T-cell (primary cell): ENCODE results near the gene SURF4. TPM values are rescaled to one million over a fixed set of nuclear protein-coding genes. Genes with fewer than 3 reads are reported as not detected.

Experiments used
- ATAC-seq, 4 experiments: fragments of 200-7000 bp in 3 of 4; fragments of 150-1000 bp in 1 of 4; cut with Tn5 transposase; replicated peaks in 1 of 4; 1 replicate in 3 of 4; 2 replicates in 1 of 4; pipeline ENCODE4 v1.10.0; 2021; ENCODE audit warnings: moderate library complexity in 3 of 4, mild to moderate bottlenecking in 2 of 4, moderate number of reproducible peaks in 1 of 4
- CTCF ChIA-PET, 2 donors: fragments of 300-600 bp; sonication (Branson Sonifier 250); formaldehyde crosslinking; loops; one replicate each; lab custom pipeline; 2022; ENCODE audit warnings: antibody characterized with exemption in 2 of 2; lab: Charles Lee
- POLR2A ChIA-PET, 2 donors: fragments of 300-600 bp; sonication (Branson Sonifier 250); formaldehyde crosslinking; loops; one replicate each; lab custom pipeline; 2022; ENCODE audit warnings: antibody characterized with exemption in 2 of 2; lab: Charles Lee
- DNase-seq, 35 experiments: peaks; one replicate each; pipeline versions ENCODE4 v3.0.0 to v3.0.0-alpha.2; 2013 to 2023
- H3K27ac ChIP-seq: one replicate; pipeline ENCODE4 v1.5.1; 2013; ENCODE audit warnings: low read length
- H3K27me3 ChIP-seq, 2 experiments: replicated peaks in 1 of 2; 1 replicate in 1 of 2; 2 replicates in 1 of 2; pipeline versions ENCODE4 v1.6.1 to v1.7.0; 2013; ENCODE audit warnings: low read length in 1 of 2, mixed read lengths in 1 of 2; ENCODE audit not compliant: control insufficient read depth in 2 of 2, insufficient read depth in 2 of 2; ENCODE audit errors: extremely low read depth in 1 of 2
- H3K36me3 ChIP-seq, 2 donors: 1 replicate in 1 of 2; 2 replicates in 1 of 2; pipeline versions ENCODE4 v1.6.1 to v1.7.0; 2013; ENCODE audit warnings: low read length in 1 of 2; ENCODE audit not compliant: control insufficient read depth in 2 of 2, insufficient read depth in 1 of 2; ENCODE audit errors: extremely low read depth in 1 of 2
- H3K4me1 ChIP-seq, 2 experiments: 1 replicate in 1 of 2; 2 replicates in 1 of 2; pipeline versions ENCODE4 v1.6.1 to v1.7.0; 2013; ENCODE audit warnings: low read length in 2 of 2, mixed read lengths in 1 of 2; ENCODE audit not compliant: insufficient read depth in 2 of 2, control insufficient read depth in 1 of 2; ENCODE audit errors: extremely low read depth in 1 of 2
- H3K4me3 ChIP-seq, 2 donors: 1 replicate in 1 of 2; 2 replicates in 1 of 2; pipeline versions ENCODE4 v1.5.1 to v1.7.0; 2013; ENCODE audit warnings: mild to moderate bottlenecking in 2 of 2, low read length in 1 of 2, moderate library complexity in 1 of 2; ENCODE audit not compliant: control insufficient read depth in 1 of 2; ENCODE audit errors: extremely low read depth in 1 of 2
- H3K9me3 ChIP-seq: 2 replicates; pipeline ENCODE4 v1.7.0; 2013
- H3K27ac Mint-ChIP-seq, 2 donors: one replicate each; pipeline ENCODE4 v1.8.0; 2020 to 2021; ENCODE audit warnings: mild to moderate bottlenecking in 2 of 2, mixed read lengths in 2 of 2
- H3K27me3 Mint-ChIP-seq, 2 donors: one replicate each; pipeline ENCODE4 v1.8.0; 2021 to 2022; ENCODE audit warnings: mixed read lengths in 2 of 2
- H3K36me3 Mint-ChIP-seq: one replicate; pipeline ENCODE4 v1.8.0; 2021; ENCODE audit warnings: mixed read lengths
- H3K4me1 Mint-ChIP-seq, 3 donors: one replicate each; pipeline ENCODE4 v1.8.0; 2020 to 2022; ENCODE audit warnings: mixed read lengths in 3 of 3, mild to moderate bottlenecking in 1 of 3
- H3K4me3 Mint-ChIP-seq, 3 donors: one replicate each; pipeline ENCODE4 v1.8.0; 2020 to 2022; ENCODE audit warnings: mild to moderate bottlenecking in 3 of 3, mixed read lengths in 3 of 3, moderate library complexity in 3 of 3
- H3K9me3 Mint-ChIP-seq, 3 donors: one replicate each; pipeline ENCODE4 v1.8.0; 2020 to 2022; ENCODE audit warnings: mixed read lengths in 3 of 3
- WGBS: methylation state at CpG from one replicate; pipeline ENCODE4 v1.1.5; 2013; ENCODE audit warnings: missing lambda C conversion rate; ENCODE audit not compliant: insufficient coverage; 5-methylcytosine and 5-hydroxymethylcytosine counted together
- total RNA-seq, 35 experiments: library from RNA in 6 of 35; stranded (reverse) in 6 of 35; fragments of 120-200 nt in 1 of 35; gene quantifications; one replicate each; pipeline versions ENCODE4 v1.2.1 to v1.2.4 and lab custom pipeline; 2013 to 2026

The SURF4 gene
- total RNA-seq, 5 donors from 2014 or later (not counting 1 experiment from before 2014, with no cell fraction given), result 73.5 to 114 (median 107) TPM

DNA sequence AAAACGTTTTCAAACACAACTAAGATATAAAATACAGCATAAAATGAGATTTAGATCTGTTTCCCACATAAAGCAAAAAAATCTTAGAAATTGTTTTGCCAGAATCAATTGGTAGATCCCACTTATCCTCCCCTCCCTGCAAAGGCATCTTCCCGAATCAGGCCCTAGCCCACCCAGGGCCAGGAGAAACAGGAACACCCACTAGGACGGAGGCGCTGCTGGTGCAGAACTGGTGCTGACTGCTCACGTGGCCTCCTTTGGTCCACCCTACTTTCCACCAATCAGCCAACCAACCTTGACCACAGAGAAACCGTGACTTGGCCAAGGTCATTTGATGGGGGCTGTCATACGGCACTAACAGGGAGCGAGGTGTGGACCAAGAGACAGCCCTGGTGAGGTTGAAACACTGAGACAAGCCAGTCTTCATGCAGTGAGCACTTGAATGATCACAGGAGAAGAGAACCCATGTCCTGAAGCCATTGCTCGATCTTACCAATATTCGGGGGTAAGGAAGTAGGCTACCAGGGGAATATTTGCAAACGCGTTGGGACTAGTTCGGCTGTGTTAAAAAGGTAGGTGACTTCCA is 14.3 kb downstream of the SURF4 start:
- peaks cover 32% of the 10 kb centered on the region for H3K36me3 Mint-ChIP-seq
- Histone ChIP-seq H3K36me3 (peaks cover 29 to 84% of the 10 kb centered on the region in 2 donors), H3K9me3 (no peaks in the 10 kb centered on the region), H3K27me3 (no peaks in the 10 kb centered on the region), H3K27ac (no peak overlapping the region), H3K4me1 (peaks cover 5 to 42% of the 10 kb centered on the region in 2 experiments), H3K4me3 (no peak overlapping the region)
- H3K27ac Mint-ChIP-seq, result no peak overlapping the region
- H3K27me3 Mint-ChIP-seq, result no peaks in the 10 kb centered on the region
- CTCF ChIA-PET, result no interaction called here
- no peak overlapping the region for H3K4me3 Mint-ChIP-seq
- POLR2A ChIA-PET, result no interaction called here
- no peaks in the 10 kb centered on the region for H3K9me3 Mint-ChIP-seq
- DNase-seq, result no peak
- no peak for ATAC-seq
- WGBS, result 95% methylated on average over 8 of the region's 13 CpGs
- H3K4me1 Mint-ChIP-seq, result peaks cover 24 to 43% (median 35%) of the 10 kb centered on the region in 3 donors

DNA sequence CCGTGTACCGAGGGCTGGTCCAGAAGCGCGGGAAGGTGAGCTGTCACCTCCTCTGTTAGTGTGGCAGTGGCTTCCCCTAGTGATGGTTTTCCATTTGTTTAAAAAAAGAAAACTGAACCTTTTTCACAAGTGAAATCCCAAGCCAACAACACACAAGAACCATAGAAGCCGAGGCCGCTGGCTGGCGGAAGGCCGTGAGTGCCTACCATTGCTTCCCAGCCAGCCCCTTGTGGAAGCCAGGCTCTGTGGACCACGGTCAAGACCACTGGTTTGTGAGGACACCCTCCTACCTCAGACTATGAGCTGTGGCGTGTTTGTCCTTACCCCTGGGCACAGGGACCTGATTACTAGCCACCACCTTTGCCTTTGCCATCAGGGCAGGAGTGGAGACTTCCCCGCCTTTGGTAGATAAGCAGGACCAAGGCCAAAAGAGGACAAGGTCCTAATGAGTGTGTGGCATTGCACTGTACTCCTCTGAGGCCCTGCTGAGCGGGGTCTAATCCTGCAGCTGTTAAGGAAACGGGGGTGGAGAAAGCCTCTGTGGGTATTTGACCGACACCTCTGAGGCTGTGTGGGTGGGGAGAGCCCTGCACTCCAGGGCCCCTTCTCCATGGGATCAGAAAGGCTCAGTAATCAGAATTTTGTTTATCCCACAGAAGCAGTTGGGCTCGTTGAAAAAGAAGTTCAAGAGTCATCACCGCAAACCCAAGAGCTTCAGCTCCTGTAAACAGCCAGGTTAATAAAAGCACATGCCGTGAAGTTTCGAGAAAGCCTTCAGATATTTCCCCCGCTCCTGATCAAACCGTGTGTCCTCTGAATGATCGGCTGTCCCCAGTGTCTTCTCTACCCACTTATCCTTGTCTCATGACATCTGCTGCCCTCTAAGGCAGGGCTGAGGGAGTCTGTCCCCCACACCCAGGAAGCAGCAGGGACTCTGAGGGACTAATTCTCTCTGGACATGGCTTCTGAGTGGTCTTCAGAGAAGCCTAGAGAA is 15.2 kb downstream of the SURF4 start:
- H3K4me3 ChIP-seq, result no peak overlapping the region
- ChIA-PET CTCF (interaction anchor here in 1 of 2 donors (0.7 to 0.9 kb wide), 3 partner anchors 10 to 82 kb away, joined by 3 to 4 read pairs (median 3); no protein-coding TSS in a partner anchor), POLR2A (interaction anchor here in 1 of 2 donors (0.6 kb wide), 1 partner anchor 69 kb away, joined by 3 read pairs; no protein-coding TSS in a partner anchor)
- H3K27me3 ChIP-seq, result no peaks in the 10 kb centered on the region
- Mint-ChIP-seq H3K27ac (peak overlapping the region; percentile 44 to 48), H3K27me3 (no peaks in the 10 kb centered on the region), H3K9me3 (no peaks in the 10 kb centered on the region), H3K36me3 (peaks cover 28% of the 10 kb centered on the region), H3K4me3 (no peak overlapping the region), H3K4me1 (peaks cover 24 to 37% (median 30%) of the 10 kb centered on the region in 3 donors)
- ATAC-seq (no peak), DNase-seq (no peak)
- H3K36me3 ChIP-seq, result peaks cover 21 to 75% of the 10 kb centered on the region in 2 donors
- H3K9me3 ChIP-seq, result no peaks in the 10 kb centered on the region
- H3K4me1 ChIP-seq, result peaks cover 8 to 45% of the 10 kb centered on the region in 2 experiments
- no peak overlapping the region for H3K27ac ChIP-seq
- WGBS, result 70% methylated on average over 16 of the region's 21 CpGs

GRCh38 chr9:133359399-133360175 is 16.3 kb downstream of the SURF4 start:
- WGBS, result 87% methylated on average over 14 of the region's 20 CpGs
- no peak overlapping the region for H3K27ac ChIP-seq

DNA sequence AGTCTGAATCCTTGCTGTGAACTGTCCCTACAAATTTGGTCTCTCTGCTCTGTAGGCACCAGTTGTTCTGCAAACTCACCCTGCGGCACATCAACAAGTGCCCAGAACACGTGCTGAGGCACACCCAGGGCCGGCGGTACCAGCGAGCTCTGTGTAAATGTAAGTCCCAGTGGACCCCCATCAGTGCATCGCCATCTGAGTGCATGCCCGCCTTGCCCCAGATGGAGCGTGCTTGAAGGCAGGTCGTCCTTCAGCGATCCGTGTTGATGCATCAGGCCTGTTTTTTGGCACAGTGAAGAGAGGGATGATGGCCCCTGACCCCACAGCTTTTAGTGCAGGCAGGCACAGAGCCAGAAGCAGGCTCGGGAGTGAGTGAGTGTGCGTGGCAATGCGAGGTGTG is 18.2 kb downstream of the SURF4 start:
- no peak overlapping the region for H3K4me3 ChIP-seq
- no peak overlapping the region for H3K27ac ChIP-seq

More at GRCh38 chr9:133359399-133360175, 16.3 kb downstream of the SURF4 start:
- Mint-ChIP-seq H3K27me3 (no peaks in the 10 kb centered on the region), H3K4me1 (peaks cover 24 to 42% (median 34%) of the 10 kb centered on the region in 3 donors), H3K4me3 (peak overlapping the region in 1 of 3 donors; percentile 49), H3K36me3 (peaks cover 27% of the 10 kb centered on the region), H3K27ac (peak overlapping the region in 1 of 2 donors; percentile 58), H3K9me3 (no peaks in the 10 kb centered on the region)
- H3K27me3 ChIP-seq, result no peaks in the 10 kb centered on the region
- ChIA-PET POLR2A (interaction anchor here in 1 of 2 donors (0.6 kb wide), 1 partner anchor 21 kb away, joined by 3 read pairs; no protein-coding TSS in a partner anchor), CTCF (interaction anchor here in 1 of 2 donors (0.8 to 0.9 kb wide), 2 partner anchors 11 to 14 kb away, joined by 3 to 4 read pairs; no protein-coding TSS in a partner anchor)
- H3K36me3 ChIP-seq, result peaks cover 21 to 66% of the 10 kb centered on the region in 2 donors
- ATAC-seq (no peak), DNase-seq (peak in 2 of 35 experiments; percentile 18 to 37)
- H3K4me3 ChIP-seq, result no peak overlapping the region
- H3K9me3 ChIP-seq, result no peaks in the 10 kb centered on the region
- peaks cover 9 to 49% of the 10 kb centered on the region in 2 experiments for H3K4me1 ChIP-seq

GRCh38 chr9:133356391-133357091 is 19.3 kb downstream of the SURF4 start, which contains the start of the genes SURF1 and SURF2:
Gene SURF1 (minus strand): TSS chr9:133356487. CDS start chr9:133356453, 34 bp downstream.
Gene SURF2 (plus strand): TSS chr9:133356550. CDS start chr9:133356593, 43 bp downstream.
- ChIA-PET CTCF (interaction anchor here (0.7 to 2.8 kb wide), 4 partner anchors 8 to 171 kb away, joined by 3 to 16 read pairs (median 4); partner anchors contain the start of genes MED22 (in 1 of the 2) and RPL7A (in 1 of the 2)), POLR2A (interaction anchor here (0.6 to 2.3 kb wide), 3 partner anchors 8 to 676 kb away, joined by 3 to 9 read pairs (median 6); no protein-coding TSS in a partner anchor)
- peaks cover 17 to 65% of the 10 kb centered on the region in 2 donors for H3K36me3 ChIP-seq
- peak within 1 kb of the TSS; percentile 82 to 87 (median 84) for H3K4me3 Mint-ChIP-seq
- peak within 1 kb of the TSS; percentile 84 to 85 for H3K27ac Mint-ChIP-seq
- H3K27me3 ChIP-seq, result no peaks in the 10 kb centered on the region
- no peaks in the 10 kb centered on the region for H3K9me3 ChIP-seq
- H3K9me3 Mint-ChIP-seq, result no peaks in the 10 kb centered on the region
- no peaks in the 10 kb centered on the region for H3K27me3 Mint-ChIP-seq
- DNase-seq, result peak; percentile 78 to 95 (median 88)
- H3K36me3 Mint-ChIP-seq, result peaks cover 20% of the 10 kb centered on the region
- peak within 1 kb of the TSS; percentile 36 for H3K27ac ChIP-seq
- 1% methylated on average over 78 of the region's 78 CpGs for WGBS
- ATAC-seq, result peak; percentile 89 to 97 (median 94)
- peaks cover 9 to 51% of the 10 kb centered on the region in 2 experiments for H3K4me1 ChIP-seq
- H3K4me1 Mint-ChIP-seq, result peaks cover 25 to 47% (median 44%) of the 10 kb centered on the region in 3 donors
- peak within 1 kb of the TSS; percentile 79 to 87 for H3K4me3 ChIP-seq

More for the DNA sequence above, 18.2 kb downstream of the SURF4 start:
- H3K4me1 Mint-ChIP-seq, result peaks cover 25 to 47% (median 44%) of the 10 kb centered on the region in 3 donors
- no peaks in the 10 kb centered on the region for H3K9me3 ChIP-seq
- no peak for DNase-seq
- H3K27ac Mint-ChIP-seq, result peak overlapping the region; percentile 69 to 80
- POLR2A ChIA-PET, result no interaction called here
- 96% methylated on average over 14 of the region's 14 CpGs for WGBS
- H3K36me3 ChIP-seq, result peaks cover 21 to 65% of the 10 kb centered on the region in 2 donors
- H3K36me3 Mint-ChIP-seq, result peaks cover 21% of the 10 kb centered on the region
- peak overlapping the region; percentile 71 to 82 (median 75) for H3K4me3 Mint-ChIP-seq
- H3K4me1 ChIP-seq, result peaks cover 9 to 51% of the 10 kb centered on the region in 2 experiments
- H3K27me3 ChIP-seq, result no peaks in the 10 kb centered on the region
- no peak for ATAC-seq
- CTCF ChIA-PET, result interaction anchor here (0.6 to 2.8 kb wide), 2 partner anchors 11 to 14 kb away, joined by 3 to 16 read pairs; no protein-coding TSS in a partner anchor
- no peaks in the 10 kb centered on the region for H3K9me3 Mint-ChIP-seq
- no peaks in the 10 kb centered on the region for H3K27me3 Mint-ChIP-seq
